GM18873 (cell line): ENCODE data around the gene CGB3.
"Not testable (repeated sequence)": the region's sequence is repeated elsewhere in the genome, so short reads cannot be mapped to it uniquely, and the experiment has no call there.

Source experiments
- ATAC-seq: cut with Tn5 transposase; IDR thresholded peaks from one replicate; pipeline ENCODE4 v1.9.1; 2021; ENCODE audit warnings: mild to moderate bottlenecking, moderate library complexity, moderate number of reproducible peaks; ENCODE audit not compliant: unreplicated experiment, low FRiP score

CGB3 gene

DNA sequence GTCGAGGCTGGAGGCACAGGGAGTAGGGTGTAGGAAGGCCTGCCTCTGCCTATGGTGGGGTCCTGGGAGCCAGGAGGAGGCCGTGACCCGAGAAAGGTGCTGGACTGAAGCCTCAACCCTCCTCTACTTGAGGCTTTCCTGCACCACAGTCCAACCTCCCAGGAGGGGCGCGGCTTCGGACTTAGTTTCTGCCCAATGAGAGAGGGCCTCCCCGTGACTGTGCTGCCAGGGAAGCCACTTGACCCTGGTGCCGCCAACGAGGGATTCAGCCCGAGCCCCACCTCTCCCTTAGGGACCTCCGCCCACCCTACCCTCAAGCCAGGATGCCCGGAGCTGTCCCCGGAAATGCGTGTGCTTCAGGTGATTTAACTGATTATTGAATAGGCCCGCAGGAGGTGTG lies at the start of gene CGB3:
Gene CGB3, minus strand, starts transcription at position 101 of the 400 bp plus-strand sequence. CDS start 362 bp downstream, outside the sequence.
- not testable (repeated sequence) for ATAC-seq

DNA sequence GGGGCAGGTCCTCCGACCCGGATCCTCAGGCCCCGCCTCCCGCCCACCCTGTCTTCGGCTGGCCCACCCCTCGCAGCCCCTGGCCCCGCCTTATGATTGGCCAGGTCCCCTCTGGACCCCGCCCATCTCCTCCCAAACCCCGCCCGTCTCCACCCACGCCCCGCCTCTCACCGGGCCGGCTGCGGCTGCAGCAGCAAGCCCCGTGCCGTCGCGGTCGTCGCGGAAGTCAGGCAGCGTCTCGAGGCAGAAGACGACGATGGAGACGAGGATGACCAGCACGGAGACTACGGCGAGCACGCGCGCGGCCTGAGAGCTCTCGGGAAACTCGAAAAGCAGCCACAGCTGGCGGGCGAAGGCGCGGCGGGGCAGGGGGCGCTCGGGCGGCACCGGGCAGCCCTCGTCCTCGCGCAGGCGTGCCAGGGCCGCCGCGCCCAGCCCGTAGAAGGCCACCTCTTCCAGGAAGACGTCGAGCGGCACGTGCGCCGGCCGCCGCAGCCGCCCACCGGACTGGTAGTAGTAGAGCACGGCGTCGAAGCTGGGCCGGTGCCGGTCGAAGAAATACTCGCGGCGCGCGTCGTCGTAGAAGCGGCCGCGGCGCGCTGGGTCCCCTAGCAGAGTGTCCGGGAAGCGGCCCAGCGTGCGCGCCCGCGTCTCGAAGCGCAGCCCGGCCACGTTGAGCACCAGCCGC lies 47.9 kb upstream of the CGB3 start:
- ATAC-seq, result no peak

DNA sequence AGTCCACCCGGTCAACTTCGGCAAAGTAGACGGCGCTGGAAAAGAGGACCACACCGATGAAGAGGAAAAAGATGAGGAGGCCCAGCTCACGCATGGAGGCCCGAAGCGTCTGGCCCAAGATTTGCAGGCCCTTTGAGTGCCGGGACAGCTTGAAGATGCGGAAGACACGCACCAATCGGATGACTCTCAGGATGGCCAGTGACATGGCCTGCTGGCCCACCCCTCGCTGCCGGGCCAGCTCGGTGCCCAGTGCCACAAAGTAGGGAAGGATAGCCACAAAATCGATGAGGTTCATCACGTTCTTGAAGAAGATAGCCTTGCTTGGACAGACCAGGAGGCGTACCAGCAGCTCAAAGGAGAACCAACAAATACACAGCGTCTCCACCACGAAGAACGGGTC lies 46.3 kb upstream of the CGB3 start:
- ATAC-seq, result no peak

DNA sequence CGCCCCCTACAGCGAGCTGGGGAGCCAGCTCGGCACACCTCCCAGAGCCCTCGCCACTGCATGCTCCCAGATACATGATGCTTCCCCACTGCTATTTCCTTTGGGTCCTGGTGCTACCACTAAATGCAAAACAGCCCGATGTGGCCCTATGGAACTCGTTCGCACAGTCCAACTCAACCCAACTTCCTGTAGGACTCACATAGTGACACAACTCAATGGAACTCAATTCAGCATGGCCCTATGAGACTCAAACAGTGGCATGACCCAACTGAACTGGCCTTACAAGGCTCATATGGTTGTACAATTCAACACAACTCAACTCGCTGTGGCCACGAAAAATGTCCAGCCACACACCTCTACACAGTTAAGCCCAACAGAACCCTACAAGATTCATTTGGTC lies 44.9 kb upstream of the CGB3 start:
- ATAC-seq, result no peak

DNA sequence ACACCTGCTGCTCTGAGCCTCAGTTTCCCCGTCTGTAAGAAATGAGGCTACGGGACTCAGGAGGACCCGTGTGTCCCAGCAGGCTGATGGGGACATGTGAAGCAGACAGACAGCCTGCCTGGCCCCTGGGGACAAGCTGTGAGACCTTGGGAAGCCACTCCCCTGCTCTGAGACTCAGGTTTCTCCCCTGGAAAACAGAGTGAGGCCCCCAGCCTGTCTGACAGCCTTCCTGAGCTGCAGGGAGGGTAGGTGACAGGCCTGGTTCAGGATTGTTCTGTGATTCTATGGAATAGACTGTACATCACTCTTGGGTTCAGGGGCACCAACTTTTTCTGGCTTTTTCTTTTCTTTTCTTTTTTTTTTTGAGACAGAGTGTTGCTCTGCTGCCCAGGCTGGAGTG lies 43.4 kb upstream of the CGB3 start:
- no peak for ATAC-seq

DNA sequence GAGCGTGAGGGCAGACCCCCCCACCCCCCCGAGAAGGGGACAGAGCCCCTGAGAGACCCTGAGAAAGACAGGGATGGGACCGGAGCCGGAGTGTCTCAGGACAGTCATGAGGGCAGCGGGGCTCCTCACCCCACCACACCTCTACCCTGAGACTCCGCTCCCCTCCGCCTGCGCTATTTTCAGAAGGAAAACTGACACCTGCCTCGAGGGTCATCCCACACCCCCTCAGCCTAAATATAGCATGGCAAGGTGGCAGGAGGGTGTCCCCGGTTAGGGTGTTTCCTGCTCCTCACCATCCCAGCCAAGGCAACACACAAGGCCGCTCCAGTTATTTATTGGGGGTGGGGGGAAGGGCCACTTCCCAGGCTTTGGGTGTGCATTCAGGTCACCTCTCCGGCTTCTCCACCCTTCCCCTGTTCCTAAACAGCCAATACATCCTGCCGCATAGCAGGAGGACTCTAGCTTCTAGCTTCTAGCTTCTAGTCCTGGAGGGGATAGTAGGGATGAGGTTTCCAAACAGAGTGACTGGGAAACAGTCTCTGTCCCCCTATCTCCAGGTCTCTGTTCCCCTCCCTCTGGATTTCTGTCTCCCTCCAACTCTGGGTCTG lies 41.9 kb upstream of the CGB3 start:
- ATAC-seq, result no peak

DNA sequence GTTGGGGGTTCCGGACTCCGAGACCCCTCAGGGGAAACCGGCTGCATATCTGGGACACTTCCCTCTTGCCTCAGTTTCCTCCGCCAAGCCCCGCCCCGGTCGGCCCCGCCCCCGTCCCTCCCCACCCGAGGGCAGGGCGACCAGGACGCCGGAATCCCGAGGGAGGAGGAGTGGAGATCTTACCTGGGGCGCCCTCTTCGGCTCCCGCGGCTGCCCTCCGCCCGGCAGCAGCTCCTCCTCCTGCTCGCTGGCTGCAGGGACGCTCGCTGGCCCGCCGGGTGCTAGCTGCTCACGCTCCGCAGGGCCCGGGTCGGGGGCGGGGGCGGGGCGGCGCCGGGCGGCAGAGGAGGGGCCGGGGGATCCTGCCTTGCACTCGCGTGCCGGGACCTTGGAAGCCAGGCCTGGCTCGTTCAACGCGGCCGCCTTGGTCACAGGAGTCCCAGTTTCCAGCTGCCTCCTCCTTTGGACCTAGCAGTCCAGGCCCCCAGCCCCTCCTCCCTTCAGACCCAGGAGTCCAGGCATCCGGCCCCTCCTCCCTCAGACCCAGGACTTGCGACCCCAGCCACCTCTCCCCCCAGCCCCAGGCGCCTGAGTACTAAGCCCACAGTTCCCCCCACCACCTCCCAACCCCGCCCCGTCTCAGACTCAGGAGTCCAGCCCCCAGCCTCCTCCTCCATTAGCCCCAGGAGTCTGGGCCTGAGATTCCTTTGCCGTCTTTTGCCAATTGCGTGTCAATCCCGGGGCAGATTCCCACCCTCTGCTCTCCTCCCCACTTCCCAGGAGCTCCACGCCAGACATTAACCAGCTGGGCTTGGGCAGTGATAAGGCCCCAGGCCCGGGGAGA lies 40.9 kb upstream of the CGB3 start, which contains the start of gene NTF4:
Gene NTF4, minus strand, starts transcription at position 51 of the 844 bp plus-strand sequence. CDS start 2,821 bp downstream, outside the sequence.
- ATAC-seq, result no peak

DNA sequence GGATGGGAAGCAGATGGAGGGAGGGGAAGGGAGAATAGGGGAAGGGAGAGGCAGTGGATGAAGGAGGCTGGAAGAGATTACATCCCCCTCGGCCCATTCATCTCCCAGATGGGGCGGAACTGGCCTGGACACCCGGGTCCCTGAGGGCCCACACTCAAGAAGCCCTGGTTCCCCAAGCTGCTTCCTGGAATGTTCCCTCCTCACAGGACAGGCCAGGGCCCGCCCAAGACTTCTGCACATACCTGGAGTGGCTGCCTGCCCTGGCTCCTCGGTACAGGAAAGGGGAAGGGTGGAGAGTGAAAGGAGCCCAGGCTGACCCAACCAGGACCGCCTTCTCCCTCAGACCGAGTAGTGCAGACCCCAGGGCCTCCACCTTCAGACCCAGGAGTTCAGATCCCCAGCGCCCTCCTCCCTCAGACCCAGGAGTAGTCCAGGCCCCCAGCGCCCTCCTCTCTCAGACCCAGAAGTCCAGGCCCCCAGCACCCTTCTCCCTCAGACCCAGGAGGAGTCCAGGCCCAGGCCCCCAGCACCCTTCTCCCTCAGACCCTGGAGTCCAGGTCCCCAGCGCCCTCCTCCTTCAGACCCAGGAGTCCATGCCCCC lies 40.0 kb upstream of the CGB3 start:
- no peak for ATAC-seq

DNA sequence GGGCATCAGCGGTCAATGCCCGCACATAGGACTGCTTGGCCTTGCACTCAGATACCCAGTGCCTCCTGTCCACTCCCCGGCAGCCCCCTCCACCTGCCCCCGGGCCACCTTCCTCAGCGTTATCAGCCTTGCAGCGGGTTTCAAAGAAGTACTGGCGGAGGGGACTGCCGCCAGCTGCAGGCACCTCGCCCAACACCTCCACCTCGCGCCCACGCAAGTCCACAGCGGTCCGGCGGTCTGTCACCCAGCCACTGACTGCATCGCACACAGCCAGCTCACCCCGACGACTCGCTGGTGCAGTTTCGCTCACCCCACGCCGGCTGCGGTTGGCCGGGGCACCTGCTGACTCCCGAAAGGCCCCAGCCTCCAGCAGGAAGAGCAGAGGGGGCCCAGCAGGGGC lies 37.3 kb upstream of the CGB3 start:
- ATAC-seq, result no peak

DNA sequence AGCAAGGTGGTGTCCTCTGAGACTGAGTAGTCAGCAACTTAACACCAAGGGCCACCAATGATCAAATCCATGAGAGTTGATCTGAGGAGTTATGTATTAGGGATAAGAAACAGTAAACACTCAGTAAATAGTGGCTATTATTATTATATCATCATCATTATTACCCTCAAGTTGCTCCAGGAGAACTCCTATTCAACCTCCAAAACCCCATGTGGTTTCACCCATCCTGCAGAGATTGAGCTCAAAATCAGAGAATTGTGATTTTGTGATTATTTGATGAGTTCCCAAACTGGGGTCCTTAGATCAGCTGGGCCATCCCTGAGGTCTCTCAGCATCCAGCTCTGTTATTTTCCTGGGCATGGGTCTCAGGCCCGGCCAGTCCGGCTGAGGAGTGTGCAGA lies 36.9 kb upstream of the CGB3 start:
- no peak for ATAC-seq

DNA sequence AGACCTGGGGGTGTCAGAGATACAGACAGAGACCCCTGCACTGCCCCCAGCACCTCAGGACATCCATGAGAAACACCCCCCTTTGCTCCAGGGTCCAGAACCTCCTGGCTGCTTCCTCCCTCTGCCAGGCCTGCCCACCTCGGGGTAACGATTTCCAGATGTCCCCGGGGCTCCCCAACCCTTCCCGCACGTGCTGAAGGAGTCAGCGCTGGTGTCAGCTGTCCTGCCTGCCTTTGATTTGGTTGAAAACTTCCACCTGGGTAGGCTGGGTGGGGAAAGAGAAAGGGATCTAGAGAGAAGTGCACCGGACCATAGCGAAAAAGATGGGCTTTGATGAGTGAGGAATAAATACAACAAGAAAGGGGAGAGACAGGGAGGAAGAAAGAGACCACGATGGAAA lies 34.9 kb upstream of the CGB3 start:
- ATAC-seq, result no peak

DNA sequence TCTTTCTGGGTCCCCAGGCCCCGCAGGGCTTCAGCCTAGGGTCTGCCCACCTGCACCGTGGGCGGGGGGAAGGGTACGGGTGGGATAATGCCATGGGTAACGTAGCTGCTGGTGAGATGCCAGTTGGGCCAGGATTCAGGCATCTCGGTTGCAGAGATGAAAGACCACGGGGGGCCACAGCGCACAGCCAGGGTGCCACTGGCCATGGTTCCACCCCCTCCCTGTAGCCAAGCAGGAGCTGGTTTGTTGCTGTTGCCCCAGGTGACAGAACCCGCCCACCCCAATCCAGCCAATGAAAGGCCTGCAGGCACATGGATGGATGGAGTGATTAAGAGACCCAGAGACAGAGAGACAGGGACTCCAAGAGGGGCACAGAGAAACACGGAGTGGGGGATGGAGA lies 34.4 kb upstream of the CGB3 start:
- no peak for ATAC-seq

DNA sequence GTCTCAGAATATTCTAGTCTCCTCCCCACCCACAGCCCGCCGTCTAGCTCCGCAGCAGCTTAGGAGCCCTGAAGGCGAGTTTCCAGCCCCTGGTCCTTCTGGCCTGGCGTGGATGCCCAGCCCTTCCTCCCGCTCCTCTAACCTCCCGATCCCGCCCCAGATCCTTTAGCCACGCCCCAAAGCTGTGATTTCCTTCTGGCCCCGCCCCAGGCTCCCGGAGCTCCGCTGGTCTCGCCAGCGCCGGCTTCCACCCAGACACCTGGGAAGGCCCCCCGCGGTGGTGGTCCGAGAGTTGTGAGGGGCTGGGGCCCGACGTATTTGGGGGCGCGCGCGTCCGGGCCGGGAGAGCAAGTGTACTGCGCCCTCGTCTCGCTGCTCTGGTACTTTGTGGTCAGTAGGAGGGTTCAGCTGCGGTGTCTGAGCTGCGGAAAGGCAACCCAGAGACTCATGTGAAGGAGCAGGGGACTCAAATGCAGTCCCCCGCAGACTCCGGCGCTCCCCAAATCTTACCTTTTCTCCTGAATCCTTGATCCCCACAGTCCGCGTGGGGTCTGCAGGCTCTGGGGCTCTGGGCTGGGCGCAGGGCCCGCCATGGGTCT lies 33.6 kb upstream of the CGB3 start, which contains the start of gene CGB7:
Gene CGB7, minus strand, starts transcription at position 114 of the 599 bp plus-strand sequence. CDS start 2,374 bp downstream, outside the sequence.
- no peak for ATAC-seq

DNA sequence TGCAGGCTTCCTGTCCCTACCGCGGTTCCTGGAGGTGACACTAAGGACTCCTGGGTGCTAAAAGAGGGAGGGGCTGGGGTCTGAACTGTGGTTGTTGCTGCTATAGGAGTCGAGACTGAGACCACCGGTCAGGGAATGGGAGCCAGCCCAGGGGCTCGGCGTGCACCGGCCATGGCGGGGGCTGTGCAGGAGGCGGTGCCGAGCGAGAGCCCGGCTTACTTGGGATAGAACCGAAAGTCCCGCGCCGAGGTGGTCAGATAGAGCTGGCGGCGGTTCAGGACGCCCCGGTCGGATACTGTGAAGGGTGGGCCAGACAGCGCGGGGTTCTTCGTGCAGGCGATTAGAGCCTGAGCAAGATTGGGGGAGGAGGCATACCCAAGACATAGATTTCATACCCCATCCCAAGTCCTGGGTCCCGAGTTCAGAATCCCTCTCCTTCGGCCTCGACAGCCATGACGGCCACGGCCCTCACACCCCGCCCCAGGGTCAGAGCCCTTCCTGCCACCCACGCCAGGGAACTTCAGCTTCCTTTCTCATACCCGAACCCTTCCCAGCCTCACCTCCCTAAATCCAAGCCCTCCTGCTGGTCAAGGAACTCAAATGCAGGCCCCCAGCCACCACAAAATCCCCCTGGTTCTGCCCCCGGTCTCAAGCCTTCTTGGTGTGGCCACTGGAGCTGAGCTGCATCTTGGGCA lies 32.9 kb upstream of the CGB3 start:
- not testable (repeated sequence) for ATAC-seq

DNA sequence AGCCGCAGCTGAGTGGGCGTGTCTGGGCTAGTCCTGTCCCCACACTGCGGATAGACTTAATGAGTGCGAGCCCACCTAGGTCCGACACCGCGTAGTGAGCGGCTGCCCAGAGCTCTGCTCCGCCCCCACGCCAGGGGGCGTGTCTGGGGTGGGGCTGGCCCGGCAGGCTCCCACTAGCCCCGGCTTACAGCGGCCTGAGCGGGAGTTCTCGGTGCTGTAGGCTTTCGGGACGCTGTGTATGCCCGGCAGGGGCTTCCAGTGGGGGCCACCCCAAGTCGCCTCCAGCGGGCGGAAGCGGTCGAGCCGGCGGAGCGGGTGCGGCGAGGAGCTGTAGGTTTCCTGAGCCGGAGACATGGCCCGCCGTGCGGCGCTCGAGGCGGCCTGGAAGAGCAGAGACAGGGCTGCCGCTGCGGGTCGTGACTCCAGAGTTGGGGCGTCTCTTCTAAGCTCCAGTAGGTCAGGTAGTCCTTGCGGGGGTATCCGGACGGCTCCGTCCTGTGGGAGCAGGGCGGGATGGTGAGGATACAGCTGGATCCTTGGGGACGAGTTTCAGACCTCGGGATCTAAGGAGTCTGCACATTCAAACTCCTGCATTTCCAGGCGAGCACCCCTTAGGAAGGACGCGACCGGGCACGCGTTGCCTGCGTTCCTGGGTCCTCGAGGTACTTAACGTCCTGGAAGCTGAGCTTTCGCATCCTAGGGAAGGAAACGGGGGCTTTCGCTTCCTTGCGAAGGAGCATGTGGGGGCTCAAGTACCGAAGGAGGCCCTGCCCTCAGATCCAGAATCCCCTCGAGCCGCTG lies 32.2 kb upstream of the CGB3 start:
- ATAC-seq, result no peak

DNA sequence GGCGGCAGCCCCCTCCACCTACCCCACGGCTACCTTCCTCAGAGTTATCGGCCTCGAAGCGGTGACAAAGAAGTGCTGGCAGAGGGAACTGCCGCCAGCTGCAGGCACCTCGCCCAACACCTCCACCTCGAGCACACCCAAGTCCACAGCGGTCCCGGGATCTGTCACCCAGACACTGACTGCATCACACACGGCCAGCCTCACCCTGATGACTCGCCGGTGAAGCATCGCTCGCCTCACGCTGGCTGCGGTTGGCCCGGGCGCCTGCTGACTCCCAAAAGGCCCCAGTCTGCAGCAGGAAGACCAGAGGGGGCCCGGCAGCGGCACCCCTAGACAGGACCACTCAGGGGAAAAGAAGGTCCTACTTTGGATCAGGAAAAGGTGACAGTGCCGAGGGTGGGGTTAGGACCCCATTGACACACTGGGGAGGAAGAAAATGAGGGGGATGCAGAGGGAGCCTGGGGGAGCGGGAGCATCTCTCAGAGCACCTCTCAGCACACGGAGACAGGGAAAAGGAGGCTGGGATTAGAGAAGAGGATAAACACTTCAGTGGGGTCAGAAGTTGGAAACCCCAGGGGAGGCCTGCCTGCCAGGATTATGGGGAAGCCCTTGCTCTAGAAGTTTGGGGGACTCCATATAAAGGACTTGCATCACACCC lies 26.4 kb upstream of the CGB3 start:
- not testable (repeated sequence) for ATAC-seq

DNA sequence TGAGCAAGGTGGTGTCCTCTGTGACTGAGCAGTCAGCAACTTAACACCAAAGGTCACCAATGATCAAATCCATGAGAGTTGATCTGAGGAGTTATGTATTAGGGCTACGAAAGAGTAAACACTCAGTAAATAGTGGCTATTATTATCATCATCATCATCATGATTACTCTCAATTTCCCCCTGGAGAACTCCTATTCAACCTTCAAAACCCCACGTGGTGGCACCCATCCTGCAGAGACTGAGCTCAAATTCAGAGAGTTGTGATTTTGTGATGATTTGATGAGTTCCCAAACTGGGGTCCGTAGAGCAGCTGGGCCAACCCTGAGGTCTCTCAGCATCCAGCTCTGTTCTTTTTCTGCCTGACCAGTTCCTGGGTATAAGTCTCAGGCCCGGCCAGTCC lies 25.7 kb upstream of the CGB3 start:
- not testable (repeated sequence) for ATAC-seq

DNA sequence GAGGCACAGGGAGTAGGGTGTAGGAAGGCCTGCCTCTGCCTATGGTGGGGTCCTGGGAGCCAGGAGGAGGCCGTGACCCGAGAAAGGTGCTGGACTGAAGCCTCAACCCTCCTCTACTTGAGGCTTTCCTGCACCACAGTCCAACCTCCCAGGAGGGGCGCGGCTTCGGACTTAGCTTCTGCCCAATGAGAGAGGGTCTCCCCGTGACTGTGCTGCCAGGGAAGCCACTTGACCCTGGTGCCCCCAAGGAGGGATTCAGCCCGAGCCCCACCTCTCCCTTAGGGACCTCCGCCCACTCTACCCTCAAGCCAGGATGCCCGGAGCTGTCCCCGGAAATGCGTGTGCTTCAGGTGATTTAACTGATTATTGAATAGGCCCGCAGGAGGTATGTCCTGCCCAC lies 24.9 kb upstream of the CGB3 start, which contains the start of gene CGB8:
Gene CGB8, minus strand, starts transcription at position 101 of the 400 bp plus-strand sequence. CDS start 372 bp downstream, outside the sequence.
- ATAC-seq, result not testable (repeated sequence)
